HG03095 (cell line): ENCODE results near the gene ZMYM3.

Source experiments
- ATAC-seq: cut with Tn5 transposase; IDR thresholded peaks from one replicate; pipeline ENCODE4 v1.9.1; 2021; ENCODE audit warnings: moderate library complexity; ENCODE audit not compliant: unreplicated experiment

ZMYM3 gene

GRCh38 chrX:71253253-71254091, 468 bp downstream of the ZMYM3 start:
- ATAC-seq = no peak

GRCh38 chrX:71252221-71252620, 1.7 kb downstream of the ZMYM3 start:
- no peak for ATAC-seq

- ATAC-seq = no peak
Measured at GRCh38 chrX:71251466-71251973, 2.4 kb downstream of the ZMYM3 start.

- ATAC-seq = no peak
Measured at GRCh38 chrX:71250841-71251240, 3.1 kb downstream of the ZMYM3 start.

GRCh38 chrX:71245159-71245558, 8.8 kb downstream of the ZMYM3 start:
- no peak for ATAC-seq

GRCh38 chrX:71244359-71245128, 9.4 kb downstream of the ZMYM3 start:
- no peak for ATAC-seq

- no peak for ATAC-seq
Measured at GRCh38 chrX:71241301-71241700, 12.6 kb downstream of the ZMYM3 start.

GRCh38 chrX:71239781-71240180, 14.2 kb downstream of the ZMYM3 start:
- no peak for ATAC-seq

GRCh38 chrX:71236836-71237235, 17.1 kb downstream of the ZMYM3 start:
- no peak for ATAC-seq

GRCh38 chrX:71235482-71235881, 18.5 kb downstream of the ZMYM3 start:
- no peak for ATAC-seq

- no peak for ATAC-seq
Measured at GRCh38 chrX:71228063-71228642, 25.8 kb downstream of the ZMYM3 start.

- ATAC-seq = no peak
Measured at GRCh38 chrX:71227370-71228062, 26.4 kb downstream of the ZMYM3 start.

GRCh38 chrX:71225676-71226075, 28.3 kb downstream of the ZMYM3 start:
- no peak for ATAC-seq

- ATAC-seq = no peak
Measured at GRCh38 chrX:71225009-71225408, 28.9 kb downstream of the ZMYM3 start.

GRCh38 chrX:71224098-71224708, 29.7 kb downstream of the ZMYM3 start:
- ATAC-seq = no peak

- no peak for ATAC-seq
Measured at GRCh38 chrX:71222929-71223328, 31.0 kb downstream of the ZMYM3 start, which contains the start of gene GJB1. TSS of gene GJB1 (plus strand) at chrX:71223224. CDS start at chrX:71223708, 484 bp downstream.

- no peak for ATAC-seq
Measured at GRCh38 chrX:71221145-71221544, 32.8 kb downstream of the ZMYM3 start.

- ATAC-seq = no peak
Measured at GRCh38 chrX:71217298-71217697, 36.6 kb downstream of the ZMYM3 start.

- ATAC-seq = no peak
Measured at GRCh38 chrX:71216485-71216884, 37.5 kb downstream of the ZMYM3 start.

GRCh38 chrX:71215338-71215912, 38.5 kb downstream of the ZMYM3 start:
- ATAC-seq = no peak
